GM12891 (cell line): ENCODE results near the gene CALML5.

Experiments
- PAX5 ChIP-seq: IDR thresholded peaks from 2 replicates; pipeline ENCODE4 v1.6.1; 2011; ENCODE audit warnings: low read length, moderate library complexity, mild to moderate bottlenecking; ENCODE audit not compliant: insufficient read depth, severe bottlenecking
- POLR2A ChIP-seq: IDR thresholded peaks from 2 replicates; pipeline ENCODE4 v1.6.1; 2011; ENCODE audit warnings: low read depth, low read length, control low read depth
- POLR2AphosphoS5 ChIP-seq: IDR thresholded peaks from 2 replicates; pipeline ENCODE4 v1.6.1; 2011; ENCODE audit warnings: low read depth, low read length, control low read depth
- POU2F2 ChIP-seq: IDR thresholded peaks from 2 replicates; pipeline ENCODE4 v1.6.1; 2011; ENCODE audit warnings: low read depth, mild to moderate bottlenecking, control low read depth, low read length, moderate library complexity

DNA sequence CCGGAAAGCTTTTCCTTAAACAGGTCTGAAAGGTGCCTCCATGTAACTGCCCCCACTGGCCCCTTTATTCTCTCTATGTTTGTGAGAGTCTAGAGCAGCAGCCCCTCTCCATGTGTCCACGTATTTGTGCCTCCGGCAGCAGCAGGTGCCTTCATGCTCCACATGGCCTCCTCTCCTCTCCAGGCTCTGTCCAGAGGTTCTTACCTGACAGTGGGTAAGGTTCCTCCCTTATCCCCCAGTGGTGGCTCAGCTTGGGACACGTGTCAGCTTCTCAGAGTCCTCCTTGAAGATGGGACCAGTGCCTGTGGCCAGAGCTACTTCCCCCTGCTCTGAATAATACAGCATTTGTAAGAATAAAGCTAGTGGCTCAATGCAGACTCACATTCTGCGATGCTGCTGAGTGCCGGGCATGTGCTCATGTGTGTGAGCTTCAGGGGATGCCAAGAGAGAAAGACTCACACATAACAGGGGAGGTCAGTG lies 33.3 kb upstream of the CALML5 start:
- TF ChIP-seq POLR2AphosphoS5 = no peak
- no peak for TF ChIP-seq POLR2A
- no peak for TF ChIP-seq PAX5
- TF ChIP-seq POU2F2 = no peak
